Activated T-helper 2 cell treated with anti-CD3 and anti-CD28 coated beads, Interferon-gamma antibody, Interleukin-2, Interleukin-4, amounts not matched to agents 10 μg/mL and 5 μg/mL and 100 μg/mL, durations not matched to agents 14 hours and 24 hours and 36 hours (primary cell): ENCODE results near the gene ROMO1. TPM values are rescaled to one million over a fixed set of nuclear protein-coding genes. Genes with fewer than 3 reads are reported as not detected.
"Not testable (repeated sequence)": the region's sequence is repeated elsewhere in the genome, so short reads cannot be mapped to it uniquely, and the experiment has no call there.

ENCODE experiments used
- DNase-seq: peaks from one replicate; pipeline ENCODE4 v3.0.0; 2021; ENCODE audit warnings: low spot score
- H3K27ac Mint-ChIP-seq: one replicate; pipeline ENCODE4 v1.8.0; 2021; ENCODE audit warnings: mixed read lengths
- H3K27me3 Mint-ChIP-seq: one replicate; pipeline ENCODE4 v1.8.0; 2021; ENCODE audit warnings: low read depth, mixed read lengths
- H3K36me3 Mint-ChIP-seq: one replicate; pipeline ENCODE4 v1.8.0; 2021; ENCODE audit warnings: low read depth, mixed read lengths
- H3K4me1 Mint-ChIP-seq: one replicate; pipeline ENCODE4 v1.8.0; 2021; ENCODE audit warnings: low read depth, mixed read lengths
- H3K4me3 Mint-ChIP-seq: one replicate; pipeline ENCODE4 v1.8.0; 2021; ENCODE audit warnings: low read depth, mild to moderate bottlenecking, moderate library complexity, mixed read lengths
- H3K9me3 Mint-ChIP-seq: one replicate; pipeline ENCODE4 v1.8.0; 2021; ENCODE audit warnings: mixed read lengths
- intact Hi-C: fragments of 100-400 bp; cut with micrococcal nuclease; formaldehyde crosslinking; loops from one replicate; pipeline ENCODE4 v1.15.1; 2023
- total RNA-seq: library from RNA; stranded (reverse); gene quantifications from 2 replicates; pipeline ENCODE4 v1.2.3, GENCODE V29; 2022

Gene ROMO1
- total RNA-seq, 1 donor from 2014 or later = 98.4 TPM

DNA sequence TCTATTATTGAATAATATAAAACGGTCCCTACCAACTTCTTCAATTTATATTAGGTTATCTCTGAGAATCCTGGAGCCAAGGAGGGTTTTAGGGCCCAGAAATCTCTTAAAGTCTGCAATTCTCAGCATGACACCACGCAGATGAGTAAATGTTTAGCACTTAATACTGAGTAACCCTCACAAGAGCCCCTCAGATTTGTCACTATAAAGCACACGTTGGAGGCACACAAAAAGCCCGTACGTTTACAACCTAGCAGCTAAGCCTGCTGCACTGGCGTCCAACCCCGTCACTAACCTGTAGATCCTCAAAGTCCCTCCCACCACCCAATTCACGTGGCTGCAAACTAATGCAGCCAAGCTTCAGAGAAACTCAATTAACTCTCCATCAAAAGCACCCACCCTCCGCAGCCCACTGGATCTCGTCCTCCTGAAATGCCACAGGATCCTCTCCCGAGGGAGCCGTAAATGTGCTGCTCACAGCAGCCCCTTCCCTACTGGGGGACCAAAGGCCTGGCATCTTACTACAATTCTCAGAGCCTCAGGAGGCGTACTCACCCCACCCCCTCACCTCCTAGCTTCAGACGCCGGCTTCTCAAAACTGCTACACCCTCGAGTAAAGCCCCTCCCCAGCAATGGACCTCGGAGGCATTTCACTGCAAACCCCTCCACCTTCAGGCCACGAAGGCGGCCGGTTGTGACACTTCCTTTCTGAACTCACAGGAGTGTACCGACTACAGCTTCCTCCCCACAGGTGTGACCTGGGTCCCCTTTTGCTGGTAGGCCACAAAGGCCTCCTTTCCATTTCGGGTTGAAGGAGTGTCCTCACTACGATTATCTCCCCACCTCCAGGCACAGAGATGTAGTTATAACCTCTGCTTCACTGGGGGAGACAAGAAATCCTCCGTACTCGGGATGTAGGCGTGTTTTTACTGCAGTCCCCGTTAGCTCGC lies 35.4 kb upstream of the ROMO1 start:
- Mint-ChIP-seq H3K4me3 (peak overlapping the region; percentile 95), H3K4me1 (peaks cover 48% of the 10 kb centered on the region), H3K27me3 (no peaks in the 10 kb centered on the region), H3K9me3 (no peaks in the 10 kb centered on the region), H3K36me3 (peaks cover 53% of the 10 kb centered on the region), H3K27ac (peak overlapping the region; percentile 99)
- intact Hi-C loops = loop anchor here (1.0 to 5.0 kb wide), 4 partner anchors 36 to 121 kb away; partner anchors contain the start of genes ERGIC3, NFS1, RBM39 and ROMO1
- DNase-seq = peak; percentile 60

DNA sequence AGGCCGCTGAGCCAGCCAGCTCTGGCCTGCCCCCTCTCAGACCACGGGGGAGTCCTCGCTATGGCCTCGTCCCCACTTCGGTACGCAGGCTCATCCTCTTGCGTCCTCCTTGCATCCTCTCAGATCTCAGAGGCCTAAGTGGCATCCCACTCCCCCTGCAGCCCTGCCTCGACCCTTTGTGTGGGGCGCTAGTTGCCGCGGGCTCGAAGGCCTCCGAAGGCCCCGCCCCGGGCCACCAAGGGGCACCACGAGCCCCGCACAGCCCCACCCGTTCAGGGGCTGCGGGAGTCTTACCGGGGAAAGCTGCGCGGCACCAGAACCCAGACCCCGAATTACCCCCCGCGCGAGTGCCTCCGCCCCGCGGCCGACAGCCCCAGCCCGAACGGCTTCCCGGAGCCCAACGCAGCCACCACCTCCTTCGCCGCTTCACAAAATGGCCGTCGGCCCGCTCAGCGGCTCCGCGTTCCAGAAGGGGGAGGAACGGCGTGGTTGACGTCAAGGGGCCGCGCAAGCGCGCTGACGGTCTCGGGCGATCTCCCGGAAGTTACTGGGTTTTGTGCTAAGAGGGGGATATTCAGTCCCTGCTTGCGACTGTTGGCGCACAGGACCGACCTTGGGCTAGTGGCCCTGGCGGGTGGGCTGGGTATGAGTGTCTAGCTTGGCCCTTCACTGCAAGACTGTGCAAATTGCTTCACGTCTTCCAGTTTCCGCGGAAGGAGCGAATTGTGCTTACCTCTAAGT lies 34.6 kb upstream of the ROMO1 start, which contains the start of the genes CPNE1 and RBM12:
Gene CPNE1 (minus strand): TSS at position 435 of the 741 bp plus-strand sequence. CDS start 31,977 bp downstream, outside the sequence.
Gene RBM12 (minus strand): TSS at position 435 of the 741 bp plus-strand sequence. CDS start 9,578 bp downstream, outside the sequence.
- Mint-ChIP-seq H3K36me3 (peaks cover 52% of the 10 kb centered on the region), H3K27me3 (no peaks in the 10 kb centered on the region)

DNA sequence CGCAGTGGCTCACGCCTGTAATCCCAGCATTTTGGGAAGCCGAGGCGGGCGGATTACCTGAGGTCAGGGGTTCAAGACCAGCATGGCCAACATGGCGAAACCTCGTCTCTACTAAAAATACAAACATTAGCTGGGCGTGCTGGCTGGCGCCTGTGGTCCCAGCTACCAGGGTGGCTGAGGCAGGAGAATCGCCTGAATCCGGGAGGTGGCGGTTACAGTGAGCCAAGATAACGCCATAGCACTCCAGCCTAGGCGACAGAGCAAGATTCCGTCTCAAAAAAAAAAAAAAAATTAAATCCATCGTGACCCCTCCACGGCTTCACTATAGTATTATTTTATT lies 33.3 kb upstream of the ROMO1 start:
- Mint-ChIP-seq H3K36me3 (peaks cover 55% of the 10 kb centered on the region), H3K4me3 (no peak overlapping the region), H3K27me3 (no peaks in the 10 kb centered on the region), H3K9me3 (no peaks in the 10 kb centered on the region), H3K4me1 (peaks cover 30% of the 10 kb centered on the region), H3K27ac (no peak overlapping the region)
- DNase-seq = no peak
- intact Hi-C loops = no loop called here

More for the DNA sequence above, 34.6 kb upstream of the ROMO1 start, which contains the start of the genes CPNE1 and RBM12:
- peak; percentile 93 for DNase-seq
- Mint-ChIP-seq H3K4me3 (peak within 1 kb of the TSS; percentile 95), H3K9me3 (no peaks in the 10 kb centered on the region), H3K4me1 (peaks cover 42% of the 10 kb centered on the region), H3K27ac (peak within 1 kb of the TSS; percentile 99)
- intact Hi-C loops = loop anchor here (1.0 to 5.0 kb wide), 4 partner anchors 35 to 122 kb away; partner anchors contain the start of genes ERGIC3, NFS1, RBM39 and ROMO1

DNA sequence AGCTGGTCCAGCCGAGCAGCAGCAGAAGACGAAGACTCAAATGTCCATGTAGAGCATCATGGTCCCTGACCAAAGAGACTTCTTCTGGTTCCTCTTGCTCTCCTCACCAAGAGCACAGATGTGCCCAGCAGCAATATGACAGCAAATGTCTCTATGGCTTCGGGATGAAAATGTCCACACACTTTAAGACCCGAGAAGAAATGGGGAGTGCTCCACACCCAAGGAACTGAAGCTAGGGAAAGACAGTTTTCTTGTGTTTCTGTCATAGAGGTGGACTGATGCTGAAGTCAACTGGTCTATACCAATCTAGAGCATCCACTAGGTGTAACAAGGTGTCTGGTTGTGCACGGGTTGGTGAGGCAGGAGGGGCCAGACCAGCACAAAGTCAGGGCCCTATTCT lies 30.0 kb upstream of the ROMO1 start:
- H3K9me3 Mint-ChIP-seq = no peaks in the 10 kb centered on the region
- H3K27ac Mint-ChIP-seq = no peak overlapping the region
- intact Hi-C loops = no loop called here
- peaks cover 4% of the 10 kb centered on the region for H3K4me1 Mint-ChIP-seq
- no peak overlapping the region for H3K4me3 Mint-ChIP-seq
- peaks cover 49% of the 10 kb centered on the region for H3K36me3 Mint-ChIP-seq
- no peaks in the 10 kb centered on the region for H3K27me3 Mint-ChIP-seq
- no peak for DNase-seq

DNA sequence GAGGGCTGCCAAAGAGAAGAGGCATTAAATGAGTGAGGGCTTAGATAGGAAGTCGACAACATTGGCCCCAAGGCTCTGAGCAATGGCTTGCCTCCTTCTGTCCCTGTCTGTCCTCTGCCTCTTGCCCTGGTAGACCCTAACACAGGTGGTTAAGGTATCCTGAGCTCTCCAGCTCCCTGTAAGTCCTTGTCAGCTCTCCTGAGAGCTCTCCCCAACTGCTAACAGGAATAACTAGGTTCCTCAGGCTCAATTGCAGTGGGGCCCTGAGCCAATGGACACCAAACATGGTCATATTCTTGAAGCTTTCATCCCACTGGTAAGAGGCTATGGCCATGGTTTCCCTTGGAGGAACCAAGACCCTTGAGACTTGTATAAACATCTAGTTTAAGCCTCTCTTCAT lies 29.5 kb upstream of the ROMO1 start:
- no peak overlapping the region for H3K4me3 Mint-ChIP-seq
- intact Hi-C loops = no loop called here
- no peaks in the 10 kb centered on the region for H3K9me3 Mint-ChIP-seq
- H3K27me3 Mint-ChIP-seq = no peaks in the 10 kb centered on the region
- DNase-seq = no peak
- peaks cover 52% of the 10 kb centered on the region for H3K36me3 Mint-ChIP-seq
- no peak overlapping the region for H3K27ac Mint-ChIP-seq
- peaks cover 4% of the 10 kb centered on the region for H3K4me1 Mint-ChIP-seq

DNA sequence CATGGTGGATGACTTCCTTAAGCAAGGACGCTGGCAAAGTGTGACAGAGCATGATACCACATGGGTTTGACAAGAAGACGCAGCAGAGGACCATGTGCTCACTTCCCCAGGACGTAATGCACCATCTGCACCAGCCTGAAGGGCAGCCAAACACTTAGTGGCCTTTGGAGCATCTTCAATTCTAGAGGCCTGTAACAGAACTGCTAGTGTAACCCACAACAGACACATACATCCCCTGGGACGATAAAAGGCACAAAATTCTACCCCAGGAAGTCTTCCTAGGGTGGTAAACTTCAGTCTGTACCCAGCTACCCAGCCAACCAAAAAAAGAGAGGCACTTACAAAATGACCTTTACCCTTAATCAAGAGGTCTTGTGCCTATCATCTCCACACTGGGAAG lies 25.3 kb upstream of the ROMO1 start:
- Mint-ChIP-seq H3K27ac (no peak overlapping the region), H3K9me3 (no peaks in the 10 kb centered on the region), H3K27me3 (no peaks in the 10 kb centered on the region), H3K36me3 (peaks cover 44% of the 10 kb centered on the region), H3K4me3 (no peak overlapping the region), H3K4me1 (no peaks in the 10 kb centered on the region)
- intact Hi-C loops = no loop called here
- DNase-seq = no peak

DNA sequence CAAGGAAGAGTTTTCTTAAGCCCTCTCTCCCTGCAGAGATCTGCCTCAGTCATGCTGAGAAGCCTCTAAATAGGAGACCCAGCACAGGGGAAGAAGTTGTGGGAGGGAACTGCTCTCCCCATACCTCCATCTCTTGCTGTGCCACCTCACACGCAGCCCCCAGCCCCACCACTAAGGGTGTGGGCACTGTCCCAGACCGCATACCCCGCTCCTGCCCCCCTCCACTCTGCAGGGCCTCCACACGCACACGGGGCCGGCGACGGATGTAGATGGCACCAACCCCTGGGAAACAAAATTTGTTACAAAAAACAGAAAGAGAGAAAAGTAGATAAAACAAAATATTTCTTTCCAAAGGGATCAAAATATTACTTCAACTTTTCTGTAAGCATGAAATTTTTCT lies 24.3 kb upstream of the ROMO1 start:
- H3K36me3 Mint-ChIP-seq = peaks cover 36% of the 10 kb centered on the region
- no peaks in the 10 kb centered on the region for H3K4me1 Mint-ChIP-seq
- intact Hi-C loops = no loop called here
- H3K27me3 Mint-ChIP-seq = no peaks in the 10 kb centered on the region
- no peaks in the 10 kb centered on the region for H3K9me3 Mint-ChIP-seq
- no peak for DNase-seq
- no peak overlapping the region for H3K27ac Mint-ChIP-seq
- H3K4me3 Mint-ChIP-seq = no peak overlapping the region

DNA sequence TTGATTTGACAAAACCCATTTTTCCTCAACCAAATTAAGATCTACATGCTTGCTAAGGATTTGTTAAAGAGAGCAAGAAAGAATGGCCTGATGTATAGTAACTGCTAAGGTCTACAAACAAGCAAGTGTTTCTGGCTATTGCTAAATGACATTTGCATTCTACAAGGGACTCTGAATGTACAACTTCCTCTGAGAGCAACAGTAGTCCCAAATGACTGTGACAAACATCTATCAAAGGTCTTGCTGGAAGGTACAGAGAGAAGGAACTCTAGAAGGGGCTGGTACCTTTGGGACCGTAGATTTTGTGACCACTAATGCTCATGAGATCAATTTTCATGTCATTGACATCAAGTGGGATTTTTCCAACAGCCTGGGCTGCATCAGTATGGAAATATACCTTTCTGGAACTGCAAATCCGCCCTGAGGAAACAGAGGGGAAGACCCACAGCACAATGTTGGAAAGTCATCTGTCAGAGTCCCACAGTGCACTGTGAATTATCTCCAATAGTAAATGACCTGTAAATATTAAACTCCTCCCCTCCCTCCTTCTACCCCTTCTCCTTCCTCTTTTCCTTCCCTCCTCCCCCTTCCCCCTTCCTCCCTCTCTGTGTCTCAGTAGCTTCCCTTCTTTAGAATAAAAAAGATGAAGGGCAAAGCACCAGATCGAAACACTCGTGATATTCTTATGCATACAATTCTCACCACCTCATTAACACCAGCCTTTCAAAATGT lies 18.6 kb upstream of the ROMO1 start:
- Mint-ChIP-seq H3K27ac (no peak overlapping the region), H3K4me3 (no peak overlapping the region), H3K36me3 (peaks cover 11% of the 10 kb centered on the region), H3K9me3 (no peaks in the 10 kb centered on the region), H3K27me3 (no peaks in the 10 kb centered on the region), H3K4me1 (no peaks in the 10 kb centered on the region)
- intact Hi-C loops = no loop called here
- no peak for DNase-seq

DNA sequence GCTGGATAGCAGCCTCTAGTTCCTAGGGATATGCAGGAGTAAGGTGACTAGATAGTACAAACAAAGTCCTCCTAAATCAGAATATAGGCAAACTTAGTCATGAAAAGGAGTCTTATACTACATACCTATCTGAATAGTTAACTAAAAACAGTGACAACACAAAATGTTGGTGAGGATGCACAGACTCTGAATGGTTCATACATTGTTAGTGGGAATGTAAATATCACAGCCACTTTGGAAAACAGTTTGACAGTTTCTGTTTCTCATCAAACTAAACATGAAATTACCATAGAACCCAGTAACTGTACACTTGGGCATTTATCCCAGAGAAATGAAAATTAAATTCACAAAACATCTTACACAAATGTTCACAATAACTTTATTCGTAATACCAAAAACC lies 17.2 kb upstream of the ROMO1 start:
- H3K4me1 Mint-ChIP-seq = no peaks in the 10 kb centered on the region
- peaks cover 12% of the 10 kb centered on the region for H3K36me3 Mint-ChIP-seq
- no peaks in the 10 kb centered on the region for H3K27me3 Mint-ChIP-seq
- H3K27ac Mint-ChIP-seq = no peak overlapping the region
- no peak for DNase-seq
- no peaks in the 10 kb centered on the region for H3K9me3 Mint-ChIP-seq
- intact Hi-C loops = no loop called here
- no peak overlapping the region for H3K4me3 Mint-ChIP-seq

DNA sequence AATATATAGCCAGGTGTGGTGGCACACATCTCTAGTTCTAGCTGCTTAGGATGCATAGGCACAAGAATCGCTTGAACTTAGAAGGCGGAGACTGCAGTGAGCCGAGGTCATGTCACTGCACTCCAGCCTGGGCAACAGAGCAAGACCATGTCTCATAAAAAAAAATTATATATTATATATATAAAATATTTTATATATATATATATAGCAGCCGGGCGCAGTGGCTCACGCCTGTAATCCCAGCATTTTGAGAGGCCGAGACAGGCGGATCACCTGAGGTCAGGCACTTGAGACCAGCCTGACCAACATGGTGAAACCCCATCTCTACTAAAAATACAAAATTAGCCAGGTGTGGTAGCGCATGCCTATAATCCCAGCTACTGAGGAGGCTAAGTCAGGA lies 13.8 kb upstream of the ROMO1 start:
- intact Hi-C loops, H3K9me3 Mint-ChIP-seq, H3K4me1 Mint-ChIP-seq, H3K27ac Mint-ChIP-seq, H3K4me3 Mint-ChIP-seq, DNase-seq, H3K27me3 Mint-ChIP-seq: not testable (repeated sequence)
- peaks cover 28% of the 10 kb centered on the region for H3K36me3 Mint-ChIP-seq

DNA sequence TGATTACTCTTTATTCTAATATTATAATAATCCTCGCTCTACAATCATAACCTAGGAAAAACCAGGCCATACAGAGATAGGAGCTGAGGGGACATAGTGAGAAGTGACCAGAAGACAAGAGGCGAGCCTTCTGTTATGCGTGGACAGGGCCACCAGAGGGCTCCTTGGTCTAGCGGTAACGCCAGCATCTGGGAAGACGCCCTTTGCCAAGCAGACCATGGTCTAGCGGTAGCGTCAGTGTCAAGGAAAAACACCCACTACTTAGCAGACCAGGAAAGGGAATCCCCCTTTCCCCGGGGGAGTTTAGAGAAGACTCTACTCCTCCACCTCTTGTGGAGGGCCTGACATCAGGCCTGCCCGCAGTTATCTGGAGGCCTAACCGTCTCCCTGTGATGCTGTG lies 12.3 kb upstream of the ROMO1 start:
- intact Hi-C loops, H3K4me3 Mint-ChIP-seq, H3K9me3 Mint-ChIP-seq, DNase-seq, H3K27me3 Mint-ChIP-seq, H3K4me1 Mint-ChIP-seq, H3K27ac Mint-ChIP-seq: not testable (repeated sequence)
- H3K36me3 Mint-ChIP-seq = peaks cover 27% of the 10 kb centered on the region

DNA sequence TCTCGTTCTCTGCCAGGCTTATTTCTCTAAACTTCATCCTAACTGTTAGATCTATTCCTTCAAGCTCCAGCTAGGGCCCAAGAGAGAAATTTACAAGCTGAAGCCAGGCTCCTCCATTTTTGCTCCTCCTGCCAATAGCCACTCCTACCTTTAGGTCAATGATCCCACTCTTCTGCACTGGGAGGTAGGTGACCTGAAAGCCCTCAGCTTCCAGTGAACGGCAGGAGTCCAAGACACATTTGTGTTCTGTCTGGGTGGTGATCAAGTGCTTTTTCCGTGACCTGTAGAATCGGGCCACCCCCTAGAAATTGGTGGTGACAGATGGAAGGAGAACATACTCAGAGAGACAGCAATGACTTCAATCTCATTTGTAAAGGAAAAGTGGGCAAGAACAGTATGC lies 8.9 kb upstream of the ROMO1 start:
- Mint-ChIP-seq H3K27me3 (no peaks in the 10 kb centered on the region), H3K36me3 (peaks cover 38% of the 10 kb centered on the region), H3K4me1 (no peaks in the 10 kb centered on the region), H3K9me3 (no peaks in the 10 kb centered on the region), H3K4me3 (no peak overlapping the region), H3K27ac (no peak overlapping the region)
- no peak for DNase-seq
- intact Hi-C loops = no loop called here
